Measurements from ENCODE around the gene MDN1. TPM values are rescaled to one million over a fixed set of nuclear protein-coding genes. Genes with fewer than 3 reads are reported as not detected.

The MDN1 gene
- total and polyA plus RNA-seq, 4 donors: 10.1 to 37.1 (median 22.8) TPM

DNA sequence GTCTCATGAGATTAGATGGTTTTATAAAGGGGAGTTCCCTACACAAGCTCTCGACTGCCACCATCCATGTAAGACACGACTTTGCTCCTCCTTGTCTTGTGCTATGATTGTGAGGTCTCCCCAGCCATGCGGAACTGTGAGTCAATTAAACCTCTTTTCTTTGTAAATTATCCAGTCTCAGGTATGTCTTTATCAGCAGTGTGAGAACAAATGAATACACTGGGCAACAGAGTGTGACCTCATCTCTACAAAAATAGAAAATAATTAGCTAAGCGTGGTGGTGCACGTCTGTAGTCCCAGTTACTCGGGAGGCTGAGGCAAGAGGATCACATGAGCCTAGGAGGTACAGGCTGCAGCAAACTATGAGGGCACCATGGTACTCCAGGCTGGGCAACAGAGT lies 51.3 kb downstream of the MDN1 start:
- 78 to 80% methylated on average over 6 of the region's 6 CpGs for WGBS, 2 donors
- Histone ChIP-seq H3K27ac (ENCODE audit: low read depth in 1 of 2, low read length in 2 of 2) (no peak overlapping the region), H3K9me3 (ENCODE audit: control insufficient read depth, low read length) (no peaks in the 10 kb centered on the region), H3K36me3 (ENCODE audit: control insufficient read depth in 1 of 2, insufficient read depth in 2 of 2, low read length in 1 of 2) (peaks cover 9 to 22% of the 10 kb centered on the region in 2 donors), H3K4me1 (ENCODE audit: control insufficient read depth in 1 of 2, insufficient read depth in 2 of 2, low read length in 2 of 2) (no peaks in the 10 kb centered on the region), H3K27me3 (ENCODE audit: control insufficient read depth in 1 of 2, insufficient read depth in 2 of 2, low read length in 1 of 2) (no peaks in the 10 kb centered on the region), H3K4me3 (ENCODE audit: low read length in 2 of 2) (no peak overlapping the region)
- no peak for DNase-seq
- intact Hi-C loops (cut with DNase I): no loop called here
- no peak for ATAC-seq (ENCODE audit: low FRiP score)

- Histone ChIP-seq H3K27me3 (ENCODE audit: control insufficient read depth in 1 of 2, insufficient read depth in 2 of 2, low read length in 1 of 2) (no peaks in the 10 kb centered on the region), H3K4me1 (ENCODE audit: control insufficient read depth in 1 of 2, insufficient read depth in 2 of 2, low read length in 2 of 2) (no peaks in the 10 kb centered on the region), H3K36me3 (ENCODE audit: control insufficient read depth in 1 of 2, insufficient read depth in 2 of 2, low read length in 1 of 2) (peaks cover 0 to 7% of the 10 kb centered on the region in 2 donors), H3K27ac (ENCODE audit: low read depth in 1 of 2, low read length in 2 of 2) (no peak overlapping the region), H3K4me3 (ENCODE audit: low read length in 2 of 2) (no peak overlapping the region), H3K9me3 (ENCODE audit: control insufficient read depth, low read length) (no peaks in the 10 kb centered on the region)
- intact Hi-C loops (cut with DNase I): no loop called here
- ATAC-seq (ENCODE audit: low FRiP score): no peak
- WGBS, 2 donors: 75 to 76% methylated on average over 2 of the region's 2 CpGs
- DNase-seq: no peak
Measured at GRCh38 chr6:89763550-89763949, 56.0 kb downstream of the MDN1 start.

DNA sequence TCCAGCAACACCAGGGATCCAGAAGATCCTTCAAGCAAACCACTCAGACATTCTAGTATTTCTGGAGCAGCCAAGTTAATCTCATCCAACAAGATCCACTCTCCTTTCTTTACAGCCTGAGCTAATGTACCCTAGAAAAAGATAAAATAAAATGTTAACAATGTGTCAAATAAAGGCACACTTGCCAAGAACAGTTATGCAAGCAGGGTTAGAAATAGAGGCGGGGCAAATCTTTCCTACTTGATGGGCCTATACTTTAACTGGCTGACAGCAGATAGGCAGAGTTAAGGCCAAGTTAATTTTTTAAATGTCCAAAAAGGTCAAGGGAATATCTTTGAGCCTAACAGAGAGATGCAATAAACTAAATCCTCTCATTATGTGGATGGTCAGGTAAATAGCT lies 60.8 kb downstream of the MDN1 start:
- Histone ChIP-seq H3K36me3 (ENCODE audit: control insufficient read depth in 1 of 2, insufficient read depth in 2 of 2, low read length in 1 of 2) (peaks cover 3 to 4% of the 10 kb centered on the region in 2 donors), H3K27ac (ENCODE audit: low read depth in 1 of 2, low read length in 2 of 2) (no peak overlapping the region), H3K9me3 (ENCODE audit: control insufficient read depth, low read length) (no peaks in the 10 kb centered on the region), H3K27me3 (ENCODE audit: control insufficient read depth in 1 of 2, insufficient read depth in 2 of 2, low read length in 1 of 2) (no peaks in the 10 kb centered on the region), H3K4me3 (ENCODE audit: low read length in 2 of 2) (no peak overlapping the region), H3K4me1 (ENCODE audit: control insufficient read depth in 1 of 2, insufficient read depth in 2 of 2, low read length in 2 of 2) (no peaks in the 10 kb centered on the region)
- intact Hi-C loops (cut with DNase I): no loop called here
- no peak for DNase-seq
- no peak for ATAC-seq (ENCODE audit: low FRiP score)
- WGBS, 2 donors: 63 to 72% methylated on average over 1 of the region's 1 CpG

DNA sequence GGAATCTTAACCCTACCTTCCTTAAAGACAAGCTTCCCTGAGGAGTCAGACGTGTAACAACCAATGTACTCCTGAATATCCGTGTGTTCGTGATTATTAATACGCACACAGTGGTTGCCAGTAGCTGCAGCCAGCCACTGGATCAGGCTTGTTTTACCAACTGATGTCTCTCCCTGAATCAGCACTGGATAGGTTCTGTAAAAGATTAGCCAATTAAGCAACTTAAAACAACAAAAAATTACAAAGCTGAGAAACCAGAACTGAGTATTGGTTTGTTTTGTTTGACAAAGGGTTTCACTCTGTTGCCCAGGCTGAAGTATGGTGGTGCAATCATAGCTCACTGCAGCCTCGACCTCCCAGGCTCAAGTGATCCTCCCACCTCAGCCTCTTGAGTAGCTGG lies 69.3 kb downstream of the MDN1 start:
- 86 to 87% methylated on average over 5 of the region's 5 CpGs for WGBS, 2 donors
- Histone ChIP-seq H3K27ac (ENCODE audit: low read depth in 1 of 2, low read length in 2 of 2) (no peak overlapping the region), H3K4me3 (ENCODE audit: low read length in 2 of 2) (no peak overlapping the region)

DNA sequence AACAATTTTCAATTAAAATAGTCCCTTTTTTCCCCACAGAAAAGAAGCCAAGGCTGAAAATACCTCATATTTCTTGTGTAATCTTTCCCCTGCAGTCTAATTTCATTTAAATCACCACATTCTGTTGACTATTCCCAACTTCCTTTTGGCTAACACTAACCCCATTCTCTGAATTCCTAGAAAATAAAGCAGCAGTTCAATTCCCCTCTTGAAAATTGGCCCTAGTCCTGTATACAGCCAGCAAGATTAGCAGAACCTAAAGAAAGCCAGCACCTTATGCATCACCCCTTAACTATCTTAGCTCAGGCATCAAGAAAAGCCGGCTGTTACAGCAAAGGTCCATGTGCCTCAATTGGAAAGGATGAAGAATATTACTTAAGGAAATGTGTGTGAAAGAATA lies 69.7 kb downstream of the MDN1 start:
- H3K36me3 ChIP-seq (ENCODE audit: control insufficient read depth in 1 of 2, insufficient read depth in 2 of 2, low read length in 1 of 2): peaks cover 6 to 8% of the 10 kb centered on the region in 2 donors
- no peaks in the 10 kb centered on the region for H3K27me3 ChIP-seq (ENCODE audit: control insufficient read depth in 1 of 2, insufficient read depth in 2 of 2, low read length in 1 of 2)
- DNase-seq (no peak), ATAC-seq (ENCODE audit: low FRiP score) (no peak)
- no peaks in the 10 kb centered on the region for H3K4me1 ChIP-seq (ENCODE audit: control insufficient read depth in 1 of 2, insufficient read depth in 2 of 2, low read length in 2 of 2)
- no peak overlapping the region for H3K4me3 ChIP-seq (ENCODE audit: low read length in 2 of 2)
- 26 to 29% methylated on average over 1 of the region's 1 CpG for WGBS, 2 donors
- no peaks in the 10 kb centered on the region for H3K9me3 ChIP-seq (ENCODE audit: control insufficient read depth, low read length)
- intact Hi-C loops (cut with DNase I): no loop called here
- H3K27ac ChIP-seq (ENCODE audit: low read depth in 1 of 2, low read length in 2 of 2): no peak overlapping the region

More for the DNA sequence above, 69.3 kb downstream of the MDN1 start:
- Histone ChIP-seq H3K9me3 (ENCODE audit: control insufficient read depth, low read length) (no peaks in the 10 kb centered on the region), H3K36me3 (ENCODE audit: control insufficient read depth in 1 of 2, insufficient read depth in 2 of 2, low read length in 1 of 2) (peaks cover 6 to 8% of the 10 kb centered on the region in 2 donors), H3K27me3 (ENCODE audit: control insufficient read depth in 1 of 2, insufficient read depth in 2 of 2, low read length in 1 of 2) (no peaks in the 10 kb centered on the region), H3K4me1 (ENCODE audit: control insufficient read depth in 1 of 2, insufficient read depth in 2 of 2, low read length in 2 of 2) (no peaks in the 10 kb centered on the region)
- DNase-seq (no peak), ATAC-seq (ENCODE audit: low FRiP score) (no peak)
- intact Hi-C loops (cut with DNase I): no loop called here

- Histone ChIP-seq H3K4me3 (ENCODE audit: low read length in 2 of 2) (no peak overlapping the region), H3K27ac (ENCODE audit: low read depth in 1 of 2, low read length in 2 of 2) (no peak overlapping the region), H3K36me3 (ENCODE audit: control insufficient read depth in 1 of 2, insufficient read depth in 2 of 2, low read length in 1 of 2) (peaks cover 6 to 10% of the 10 kb centered on the region in 2 donors), H3K4me1 (ENCODE audit: control insufficient read depth in 1 of 2, insufficient read depth in 2 of 2, low read length in 2 of 2) (no peaks in the 10 kb centered on the region), H3K9me3 (ENCODE audit: control insufficient read depth, low read length) (no peaks in the 10 kb centered on the region), H3K27me3 (ENCODE audit: control insufficient read depth in 1 of 2, insufficient read depth in 2 of 2, low read length in 1 of 2) (no peaks in the 10 kb centered on the region)
- ATAC-seq (ENCODE audit: low FRiP score) (no peak), DNase-seq (no peak)
- WGBS, 2 donors: 92 to 93% methylated on average over 4 of the region's 4 CpGs
- intact Hi-C loops (cut with DNase I): no loop called here
Measured at GRCh38 chr6:89745716-89746115, 73.9 kb downstream of the MDN1 start.

GRCh38 chr6:89745096-89745495 lies 74.5 kb downstream of the MDN1 start:
- intact Hi-C loops (cut with DNase I): no loop called here
- H3K36me3 ChIP-seq (ENCODE audit: control insufficient read depth in 1 of 2, insufficient read depth in 2 of 2, low read length in 1 of 2): peaks cover 2 to 8% of the 10 kb centered on the region in 2 donors
- no peaks in the 10 kb centered on the region for H3K27me3 ChIP-seq (ENCODE audit: control insufficient read depth in 1 of 2, insufficient read depth in 2 of 2, low read length in 1 of 2)
- no peak for DNase-seq
- H3K27ac ChIP-seq (ENCODE audit: low read depth in 1 of 2, low read length in 2 of 2): no peak overlapping the region
- no peak for ATAC-seq (ENCODE audit: low FRiP score)
- H3K4me3 ChIP-seq (ENCODE audit: low read length in 2 of 2): no peak overlapping the region
- H3K4me1 ChIP-seq (ENCODE audit: control insufficient read depth in 1 of 2, insufficient read depth in 2 of 2, low read length in 2 of 2): no peaks in the 10 kb centered on the region
- H3K9me3 ChIP-seq (ENCODE audit: control insufficient read depth, low read length): no peaks in the 10 kb centered on the region
- 96 to 98% methylated on average over 5 of the region's 5 CpGs for WGBS, 2 donors

- DNase-seq: no peak
- no peaks in the 10 kb centered on the region for H3K4me1 ChIP-seq (ENCODE audit: control insufficient read depth in 1 of 2, insufficient read depth in 2 of 2, low read length in 2 of 2)
- 92 to 96% methylated on average over 3 of the region's 3 CpGs for WGBS, 2 donors
- intact Hi-C loops (cut with DNase I): no loop called here
- H3K27me3 ChIP-seq (ENCODE audit: control insufficient read depth in 1 of 2, insufficient read depth in 2 of 2, low read length in 1 of 2): no peaks in the 10 kb centered on the region
- no peak overlapping the region for H3K4me3 ChIP-seq (ENCODE audit: low read length in 2 of 2)
- no peaks in the 10 kb centered on the region for H3K9me3 ChIP-seq (ENCODE audit: control insufficient read depth, low read length)
- H3K36me3 ChIP-seq (ENCODE audit: control insufficient read depth in 1 of 2, insufficient read depth in 2 of 2, low read length in 1 of 2): peaks cover 3 to 4% of the 10 kb centered on the region in 2 donors
- no peak overlapping the region for H3K27ac ChIP-seq (ENCODE audit: low read depth in 1 of 2, low read length in 2 of 2)
- no peak for ATAC-seq (ENCODE audit: low FRiP score)
Measured at GRCh38 chr6:89736893-89737292, 82.7 kb downstream of the MDN1 start.

DNA sequence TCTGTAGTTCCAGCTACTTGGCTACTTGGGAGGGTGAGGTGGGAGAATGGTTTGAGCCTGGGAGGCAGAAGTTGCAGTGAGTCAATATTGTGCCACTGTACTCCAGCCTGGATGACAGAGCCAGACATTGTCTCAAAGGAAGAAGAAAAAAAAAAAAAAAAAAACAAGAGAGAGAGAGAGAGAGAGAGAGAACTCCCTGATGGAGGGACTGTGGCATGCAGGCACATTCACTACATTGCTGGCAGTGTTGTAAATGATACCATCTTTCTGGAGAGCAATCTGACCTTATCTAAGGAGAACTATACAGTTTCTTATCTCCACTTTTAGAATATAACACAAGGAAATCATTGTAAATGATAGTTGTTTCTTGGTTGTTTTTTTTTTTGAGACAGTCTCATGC lies 85.1 kb downstream of the MDN1 start:
- no peak overlapping the region for H3K4me3 ChIP-seq (ENCODE audit: low read length in 2 of 2)
- intact Hi-C loops (cut with DNase I): no loop called here
- ATAC-seq (ENCODE audit: low FRiP score): no peak
- no peak for DNase-seq
- no peak overlapping the region for H3K27ac ChIP-seq (ENCODE audit: low read depth in 1 of 2, low read length in 2 of 2)
- no peaks in the 10 kb centered on the region for H3K27me3 ChIP-seq (ENCODE audit: control insufficient read depth in 1 of 2, insufficient read depth in 2 of 2, low read length in 1 of 2)
- no peaks in the 10 kb centered on the region for H3K9me3 ChIP-seq (ENCODE audit: control insufficient read depth, low read length)
- H3K4me1 ChIP-seq (ENCODE audit: control insufficient read depth in 1 of 2, insufficient read depth in 2 of 2, low read length in 2 of 2): no peaks in the 10 kb centered on the region
- H3K36me3 ChIP-seq (ENCODE audit: control insufficient read depth in 1 of 2, insufficient read depth in 2 of 2, low read length in 1 of 2): peaks cover 3 to 4% of the 10 kb centered on the region in 2 donors

Measured in aorta (tissue), 5 donors.